GM06990 (cell line): ENCODE data around the gene NKAIN2.

Experiments
- DNase-seq: peaks from one replicate; pipeline ENCODE4 v3.0.0-alpha.2; 2011; ENCODE audit not compliant: insufficient read length; ENCODE audit errors: extremely low read depth
- H3K27me3 ChIP-seq: replicated peaks from 2 replicates; pipeline ENCODE4 v1.6.0; 2011; ENCODE audit warnings: low read length; ENCODE audit not compliant: control insufficient read depth, insufficient read depth
- H3K36me3 ChIP-seq: 2 replicates; pipeline ENCODE4 v1.5.1; 2011; ENCODE audit warnings: low read length; ENCODE audit not compliant: control insufficient read depth, insufficient read depth
- H3K4me3 ChIP-seq: replicated peaks from 2 replicates; pipeline ENCODE4 v1.5.1; 2011; ENCODE audit warnings: low read depth, mild to moderate bottlenecking, control low read depth, low read length
- CTCF ChIP-seq: IDR thresholded peaks from 2 replicates; pipeline ENCODE4 v1.5.1; 2011; ENCODE audit warnings: low read length, control low read depth, mild to moderate bottlenecking, inconsistent platforms; ENCODE audit not compliant: insufficient read depth, poor library complexity, severe bottlenecking

The NKAIN2 gene

GRCh38 chr6:123848347-123848746 is 44.7 kb downstream of the NKAIN2 start:
- Histone ChIP-seq H3K4me3 (no peak overlapping the region), H3K27me3 (no peaks in the 10 kb centered on the region), H3K36me3 (no peaks in the 10 kb centered on the region)
- no peak for DNase-seq
- TF ChIP-seq CTCF, result no peak

GRCh38 chr6:123849406-123849805 is 45.7 kb downstream of the NKAIN2 start:
- Histone ChIP-seq H3K27me3 (no peaks in the 10 kb centered on the region), H3K36me3 (no peaks in the 10 kb centered on the region), H3K4me3 (no peak overlapping the region)
- DNase-seq, result no peak
- TF ChIP-seq CTCF, result no peak

GRCh38 chr6:123850555-123850954 is 46.9 kb downstream of the NKAIN2 start:
- TF ChIP-seq CTCF, result no peak
- Histone ChIP-seq H3K4me3 (no peak overlapping the region), H3K36me3 (no peaks in the 10 kb centered on the region), H3K27me3 (no peaks in the 10 kb centered on the region)
- DNase-seq, result no peak

GRCh38 chr6:123854201-123854600 is 50.5 kb downstream of the NKAIN2 start:
- H3K27me3 ChIP-seq, result no peaks in the 10 kb centered on the region
- H3K4me3 ChIP-seq, result no peak overlapping the region
- no peak for DNase-seq
- TF ChIP-seq CTCF, result no peak
- H3K36me3 ChIP-seq, result no peaks in the 10 kb centered on the region

- DNase-seq, result no peak
- Histone ChIP-seq H3K4me3 (no peak overlapping the region), H3K27me3 (no peaks in the 10 kb centered on the region), H3K36me3 (no peaks in the 10 kb centered on the region)
- no peak for TF ChIP-seq CTCF
Measured at GRCh38 chr6:123855506-123855905, 51.8 kb downstream of the NKAIN2 start.

GRCh38 chr6:123859291-123859690 is 55.6 kb downstream of the NKAIN2 start:
- no peak overlapping the region for H3K4me3 ChIP-seq
- H3K27me3 ChIP-seq, result no peaks in the 10 kb centered on the region
- no peak for TF ChIP-seq CTCF
- no peaks in the 10 kb centered on the region for H3K36me3 ChIP-seq
- no peak for DNase-seq
